SH-SY5Y (cell line): ENCODE data around the gene FCN1.

Experiments used
- GATA2 ChIP-seq: IDR thresholded peaks from 2 replicates; pipeline ENCODE4 v1.6.1; 2011; ENCODE audit warnings: mild to moderate bottlenecking, low read depth, low read length
- GATA3 ChIP-seq: IDR thresholded peaks from 2 replicates; pipeline ENCODE4 v1.6.1; 2011; ENCODE audit warnings: low read depth, mild to moderate bottlenecking, low read length, moderate library complexity

The FCN1 gene

GRCh38 chr9:134880484-134881312 lies 37.0 kb downstream of the FCN1 start, which contains the start of gene FCN2:
Gene FCN2 (plus strand): TSS chr9:134880810. CDS start chr9:134880822, 12 bp downstream.
- no peak for TF ChIP-seq GATA2
- no peak for TF ChIP-seq GATA3

DNA sequence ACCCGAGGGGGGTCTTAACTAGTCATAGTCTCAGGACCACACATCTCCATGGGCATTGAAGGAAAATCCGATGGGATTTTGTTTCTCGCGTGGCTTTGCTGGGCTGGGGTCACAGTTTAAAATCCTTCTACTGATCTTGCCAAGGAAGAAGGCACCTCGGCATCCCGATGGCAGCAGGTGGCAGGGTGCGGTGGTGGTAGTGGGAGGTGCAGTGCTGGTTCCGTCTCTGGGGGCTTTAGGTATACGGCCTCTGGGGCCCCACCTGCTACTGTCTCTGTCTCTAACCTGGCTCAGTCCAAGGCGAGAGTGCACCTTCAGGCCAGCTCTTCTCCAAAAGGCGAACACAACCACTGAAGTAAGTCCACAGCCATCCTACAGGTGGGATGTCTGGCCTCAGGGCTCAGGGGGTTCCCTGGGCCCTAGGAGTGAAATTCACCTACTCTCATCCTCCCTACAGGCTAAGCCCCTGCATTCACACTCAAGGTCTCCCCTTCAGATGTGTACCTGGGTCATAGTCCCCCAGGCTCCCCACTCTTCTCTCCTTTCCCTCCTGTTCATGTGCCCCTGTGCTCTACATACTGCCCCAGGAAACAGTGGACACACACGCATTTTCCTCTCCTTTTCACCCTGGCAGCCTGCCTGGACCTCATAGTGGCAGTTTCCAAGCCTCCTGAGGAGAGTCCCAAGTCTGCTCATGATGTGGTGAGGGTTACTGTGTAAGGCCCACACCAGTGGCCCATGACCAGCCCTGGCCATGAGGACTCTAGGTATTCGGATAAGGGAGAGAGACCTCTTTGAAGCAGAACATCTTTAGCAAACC lies 37.8 kb downstream of the FCN1 start:
- no peak for TF ChIP-seq GATA2
- TF ChIP-seq GATA3: no peak

- TF ChIP-seq GATA3 (no peak), GATA2 (no peak)
These were observed 40.2 kb downstream of the FCN1 start for GRCh38 chr9:134877541-134877940.

GRCh38 chr9:134875371-134875770 lies 42.3 kb downstream of the FCN1 start:
- no peak for TF ChIP-seq GATA3
- TF ChIP-seq GATA2: no peak

DNA sequence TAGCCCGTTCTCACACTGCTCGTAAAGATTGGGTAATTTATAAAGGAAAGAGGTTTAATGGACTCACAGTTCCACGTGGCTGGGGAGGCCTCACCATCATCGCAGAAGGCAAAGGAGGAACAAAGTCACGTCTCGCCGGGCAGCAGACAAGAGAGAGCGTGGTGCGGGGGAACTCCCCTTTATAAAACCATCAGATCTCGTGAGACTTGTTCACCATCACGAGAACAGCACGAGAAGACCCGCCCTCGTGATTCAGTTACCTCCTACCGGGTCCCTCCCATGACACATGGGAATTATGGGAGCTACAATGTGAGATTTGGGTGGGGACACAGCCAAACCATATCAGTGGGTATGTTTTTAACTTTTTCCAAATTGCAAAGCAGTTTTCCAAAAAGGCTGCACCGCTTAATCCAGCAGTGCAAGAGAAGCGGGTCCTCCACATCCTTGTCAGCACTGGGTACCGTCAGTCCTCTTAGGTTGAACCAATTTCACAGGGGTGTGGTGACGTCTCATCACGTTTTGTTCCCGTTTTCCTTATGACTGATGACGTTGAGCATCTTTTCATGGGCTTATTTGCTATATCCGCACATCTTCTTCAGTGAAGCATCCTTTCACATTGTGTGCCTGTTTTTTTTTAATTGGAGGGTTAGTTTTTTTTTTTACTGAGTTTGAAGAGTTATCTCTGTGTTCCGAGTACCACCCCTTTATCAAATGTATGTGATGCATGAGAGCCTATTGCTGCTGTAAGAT lies 45.1 kb downstream of the FCN1 start:
- TF ChIP-seq GATA3 (no peak), GATA2 (no peak)

DNA sequence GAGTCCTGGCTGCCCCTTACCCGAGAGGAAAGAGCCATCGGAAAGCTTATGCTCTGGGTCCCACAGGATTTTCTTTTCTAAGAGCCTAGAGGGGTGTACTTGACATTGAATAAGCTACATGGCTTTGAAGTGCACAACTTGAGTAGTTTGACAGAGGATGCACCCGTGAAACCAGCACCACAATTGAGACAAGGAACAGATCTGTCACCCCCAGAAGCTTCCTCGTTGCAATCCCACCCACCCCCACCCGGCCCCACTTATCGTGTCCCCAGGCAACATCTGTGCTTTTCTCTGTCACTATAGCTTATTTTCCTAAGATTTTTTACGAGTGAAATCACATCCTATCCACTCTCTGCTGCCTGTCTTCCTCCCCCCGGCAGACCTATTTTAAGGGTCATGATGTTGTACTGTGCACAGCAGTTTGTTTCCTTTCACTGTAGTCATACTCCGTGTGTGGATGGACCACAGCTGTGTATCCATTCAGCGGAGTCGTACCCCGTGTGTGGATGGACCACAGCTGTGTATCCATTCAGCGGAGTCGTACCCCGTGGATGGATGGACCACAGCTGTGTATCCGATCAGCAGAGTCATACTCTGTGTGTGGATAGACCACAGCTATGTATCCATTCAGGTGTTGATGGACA lies 45.9 kb downstream of the FCN1 start:
- TF ChIP-seq GATA3 (no peak), GATA2 (no peak)

GRCh38 chr9:134870746-134871662 lies 46.7 kb downstream of the FCN1 start:
- TF ChIP-seq GATA3 (no peak), GATA2 (no peak)

GRCh38 chr9:134870301-134870694 lies 47.4 kb downstream of the FCN1 start:
- TF ChIP-seq GATA3 (no peak), GATA2 (no peak)

DNA sequence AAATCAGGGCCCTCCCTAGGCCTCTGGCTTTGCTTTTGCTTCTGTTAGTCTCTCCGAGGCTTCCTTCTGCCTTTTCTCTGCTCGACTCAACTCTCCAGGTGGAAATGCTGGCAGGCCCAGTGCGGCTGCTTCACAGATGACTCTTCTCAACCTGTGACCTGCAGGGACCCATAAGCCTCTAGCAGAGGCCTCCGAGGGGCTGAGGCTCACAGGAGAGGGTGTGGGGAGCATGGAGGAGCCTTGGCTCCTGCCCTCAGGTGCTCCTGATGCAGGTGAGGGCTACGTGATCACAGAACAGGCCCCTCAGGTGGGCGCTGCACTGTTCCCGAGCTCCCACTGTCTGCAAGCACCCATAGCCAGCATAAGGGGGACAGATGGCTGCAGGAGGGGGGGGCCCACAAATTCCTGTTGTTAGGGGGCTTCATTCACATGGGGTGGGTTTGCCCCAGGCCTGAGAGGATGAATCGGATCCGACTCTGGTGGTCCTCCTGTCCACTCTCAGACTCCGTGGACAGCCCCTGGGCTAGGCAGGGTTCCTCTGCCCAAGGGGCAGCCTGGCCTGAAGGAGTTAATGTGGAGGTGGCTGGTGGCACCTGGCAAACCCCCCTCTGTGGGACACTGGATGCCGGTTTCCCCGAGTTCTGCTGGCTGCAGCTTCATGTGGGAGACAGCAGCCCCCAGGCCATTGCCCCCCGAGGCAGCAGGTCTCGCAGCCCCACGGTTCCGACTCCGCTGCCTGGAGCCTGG lies 48.0 kb downstream of the FCN1 start:
- TF ChIP-seq GATA3: no peak
- TF ChIP-seq GATA2: no peak

GRCh38 chr9:134868751-134869553 lies 48.8 kb downstream of the FCN1 start:
- no peak for TF ChIP-seq GATA2
- TF ChIP-seq GATA3: no peak

- no peak for TF ChIP-seq GATA3
- no peak for TF ChIP-seq GATA2
These were observed 49.6 kb downstream of the FCN1 start for GRCh38 chr9:134867917-134868750.
